ENCODE data around the gene SLC22A16. TPM values are rescaled to one million over a fixed set of nuclear protein-coding genes. Genes with fewer than 3 reads are reported as not detected.
"Not testable (repeated sequence)": the region's sequence is repeated elsewhere in the genome, so short reads cannot be mapped to it uniquely, and the experiment has no call there.

The SLC22A16 gene
- total and polyA plus RNA-seq, 2 donors (not counting 1 experiment from before 2014, with no cell fraction given): not detected

DNA sequence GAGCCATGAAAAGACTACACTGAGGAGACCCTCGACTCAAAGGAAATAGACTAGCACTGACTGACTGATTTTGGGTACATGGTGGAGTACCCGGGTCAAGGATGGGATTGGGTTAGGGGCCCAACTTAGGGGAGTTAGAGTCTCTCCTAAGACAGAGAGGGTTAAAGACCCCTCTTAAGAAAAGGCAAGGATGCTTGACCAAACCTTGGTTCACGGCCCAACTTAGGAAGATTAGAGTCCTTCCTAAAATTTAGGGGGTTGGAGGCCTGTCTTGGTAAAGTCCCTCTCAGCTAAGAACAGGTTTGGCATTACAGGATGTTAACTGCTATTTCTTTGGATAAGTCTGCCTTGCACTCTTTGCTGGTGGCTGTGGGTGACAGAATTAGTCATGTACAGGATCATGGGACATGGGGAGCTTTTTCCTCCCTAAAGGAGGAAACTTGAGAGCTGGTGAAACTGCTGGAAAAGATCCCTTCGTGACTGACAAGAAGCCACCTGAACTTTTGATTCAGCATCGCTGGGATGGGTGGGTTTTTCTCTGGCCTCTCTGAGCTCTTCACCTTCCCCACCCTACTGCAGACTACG lies 12.3 kb upstream of the SLC22A16 start:
- TF ChIP-seq, protein P1, sequence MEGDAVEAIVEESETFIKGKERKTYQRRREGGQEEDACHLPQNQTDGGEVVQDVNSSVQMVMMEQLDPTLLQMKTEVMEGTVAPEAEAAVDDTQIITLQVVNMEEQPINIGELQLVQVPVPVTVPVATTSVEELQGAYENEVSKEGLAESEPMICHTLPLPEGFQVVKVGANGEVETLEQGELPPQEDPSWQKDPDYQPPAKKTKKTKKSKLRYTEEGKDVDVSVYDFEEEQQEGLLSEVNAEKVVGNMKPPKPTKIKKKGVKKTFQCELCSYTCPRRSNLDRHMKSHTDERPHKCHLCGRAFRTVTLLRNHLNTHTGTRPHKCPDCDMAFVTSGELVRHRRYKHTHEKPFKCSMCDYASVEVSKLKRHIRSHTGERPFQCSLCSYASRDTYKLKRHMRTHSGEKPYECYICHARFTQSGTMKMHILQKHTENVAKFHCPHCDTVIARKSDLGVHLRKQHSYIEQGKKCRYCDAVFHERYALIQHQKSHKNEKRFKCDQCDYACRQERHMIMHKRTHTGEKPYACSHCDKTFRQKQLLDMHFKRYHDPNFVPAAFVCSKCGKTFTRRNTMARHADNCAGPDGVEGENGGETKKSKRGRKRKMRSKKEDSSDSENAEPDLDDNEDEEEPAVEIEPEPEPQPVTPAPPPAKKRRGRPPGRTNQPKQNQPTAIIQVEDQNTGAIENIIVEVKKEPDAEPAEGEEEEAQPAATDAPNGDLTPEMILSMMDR (conservative IDR thresholded peaks at IDR 0.05 in 1 of 2, IDR thresholded peaks at IDR 0.05 in 1 of 2; ENCODE audit: low read depth in 1 of 2, low read length in 2 of 2): no peak
- no peak for TF ChIP-seq EZH2 (IDR thresholded peaks at IDR 0.05; ENCODE audit: low read length, missing control alignments)
- no peak for DNase-seq (ENCODE audit: low read depth in 2 of 2)
- Histone ChIP-seq H3K4me2 (ENCODE audit: extremely low read depth, insufficient read depth, low read length) (no peak overlapping the region), H3K4me3 (replicated peaks in 1 of 4; ENCODE audit: control extremely low read depth in 1 of 4, insufficient read depth in 1 of 4, low read depth in 3 of 4, low read length in 4 of 4) (no peak overlapping the region), H3K9ac (ENCODE audit: insufficient read depth, low read length) (no peak overlapping the region), H3K79me2 (ENCODE audit: control insufficient read depth, insufficient read depth, low read length) (no peaks in the 10 kb centered on the region), H4K20me1 (ENCODE audit: control insufficient read depth, extremely low read depth, insufficient read depth, low read length) (no peaks in the 10 kb centered on the region), H3K4me1 (ENCODE audit: control insufficient read depth, extremely low read depth, insufficient read depth, low read length) (no peaks in the 10 kb centered on the region), H3K27ac (ENCODE audit: insufficient read depth, low read length) (no peak overlapping the region), H3K36me3 (ENCODE audit: control insufficient read depth, insufficient read depth, low read length) (no peaks in the 10 kb centered on the region), H3K9me3 (ENCODE audit: control insufficient read depth, insufficient read depth, low read depth, low read length) (no peaks in the 10 kb centered on the region), H2AFZ (ENCODE audit: low read length) (no peak overlapping the region), H3K27me3 (ENCODE audit: control insufficient read depth, insufficient read depth, low read length) (no peaks in the 10 kb centered on the region)

DNA sequence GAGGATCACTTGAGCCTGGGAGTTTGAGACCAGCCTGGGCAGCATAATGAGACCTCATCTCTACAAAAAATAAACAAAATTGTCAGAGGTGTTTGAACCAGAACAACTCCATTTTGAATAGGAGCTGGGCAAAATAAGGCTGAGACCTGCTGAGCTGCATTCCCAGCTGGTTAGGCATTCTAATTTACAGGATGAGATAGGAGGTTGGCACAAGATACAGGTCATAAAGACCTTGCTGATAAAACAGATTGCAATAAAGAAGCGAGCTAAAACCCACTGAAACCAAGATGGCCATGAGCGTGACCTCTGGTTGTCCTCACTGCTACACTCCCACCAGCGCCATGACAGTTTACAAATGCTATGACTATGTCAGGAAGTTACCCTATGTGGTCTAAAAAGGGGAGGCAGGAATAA lies 11.6 kb upstream of the SLC22A16 start:
- H3K27ac ChIP-seq (ENCODE audit: insufficient read depth, low read length); H3K9me3 ChIP-seq (ENCODE audit: control insufficient read depth, insufficient read depth, low read depth, low read length); H3K9ac ChIP-seq (ENCODE audit: insufficient read depth, low read length); H3K4me1 ChIP-seq (ENCODE audit: control insufficient read depth, extremely low read depth, insufficient read depth, low read length); H2AFZ ChIP-seq (ENCODE audit: low read length); H3K4me2 ChIP-seq (ENCODE audit: extremely low read depth, insufficient read depth, low read length); H4K20me1 ChIP-seq (ENCODE audit: control insufficient read depth, extremely low read depth, insufficient read depth, low read length); DNase-seq (ENCODE audit: low read depth in 2 of 2); H3K27me3 ChIP-seq (ENCODE audit: control insufficient read depth, insufficient read depth, low read length); H3K36me3 ChIP-seq (ENCODE audit: control insufficient read depth, insufficient read depth, low read length); H3K4me3 ChIP-seq (replicated peaks in 1 of 4; ENCODE audit: control extremely low read depth in 1 of 4, insufficient read depth in 1 of 4, low read depth in 3 of 4, low read length in 4 of 4); H3K79me2 ChIP-seq (ENCODE audit: control insufficient read depth, insufficient read depth, low read length): not testable (repeated sequence)

DNA sequence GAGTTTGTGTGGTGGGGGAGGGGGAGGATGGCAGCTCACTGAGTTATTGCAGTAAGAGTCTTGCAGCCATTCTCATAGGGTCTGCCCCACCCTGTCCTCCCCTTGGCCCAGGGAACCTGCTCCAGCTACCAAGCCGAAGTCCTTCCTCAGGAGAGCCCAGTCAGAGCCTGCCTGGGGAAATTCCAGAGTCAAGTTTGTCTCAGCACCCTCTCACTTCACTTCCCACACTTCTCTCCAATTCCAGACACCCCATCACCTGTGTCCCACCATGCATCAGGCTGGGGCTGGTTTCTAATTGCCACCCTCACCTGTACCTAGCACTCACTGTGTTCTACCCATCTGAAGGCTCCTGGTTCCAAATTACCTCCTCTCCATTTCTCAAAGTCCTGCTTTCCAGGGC lies 10.3 kb upstream of the SLC22A16 start:
- Histone ChIP-seq H2AFZ (ENCODE audit: low read length) (no peak overlapping the region), H3K36me3 (ENCODE audit: control insufficient read depth, insufficient read depth, low read length) (no peaks in the 10 kb centered on the region), H3K27me3 (ENCODE audit: control insufficient read depth, insufficient read depth, low read length) (no peaks in the 10 kb centered on the region), H3K4me2 (ENCODE audit: extremely low read depth, insufficient read depth, low read length) (no peak overlapping the region), H3K27ac (ENCODE audit: insufficient read depth, low read length) (no peak overlapping the region), H3K9me3 (ENCODE audit: control insufficient read depth, insufficient read depth, low read depth, low read length) (no peaks in the 10 kb centered on the region), H3K4me3 (replicated peaks in 1 of 4; ENCODE audit: control extremely low read depth in 1 of 4, insufficient read depth in 1 of 4, low read depth in 3 of 4, low read length in 4 of 4) (no peak overlapping the region), H3K4me1 (ENCODE audit: control insufficient read depth, extremely low read depth, insufficient read depth, low read length) (no peaks in the 10 kb centered on the region), H3K9ac (ENCODE audit: insufficient read depth, low read length) (no peak overlapping the region), H4K20me1 (ENCODE audit: control insufficient read depth, extremely low read depth, insufficient read depth, low read length) (no peaks in the 10 kb centered on the region), H3K79me2 (ENCODE audit: control insufficient read depth, insufficient read depth, low read length) (no peaks in the 10 kb centered on the region)
- no peak for TF ChIP-seq EZH2 (IDR thresholded peaks at IDR 0.05; ENCODE audit: low read length, missing control alignments)
- TF ChIP-seq, protein P1 (conservative IDR thresholded peaks at IDR 0.05 in 1 of 2, IDR thresholded peaks at IDR 0.05 in 1 of 2; ENCODE audit: low read depth in 1 of 2, low read length in 2 of 2): no peak
- no peak for DNase-seq (ENCODE audit: low read depth in 2 of 2)

All from fibroblast of lung (primary cell).